K562 (cell line): ENCODE measurements around the gene MEIS1. TPM values are rescaled to one million over a fixed set of nuclear protein-coding genes. Genes with fewer than 3 reads are reported as not detected.

Source experiments
- ATAC-seq: fragments of 200-7000 bp; cut with Tn5 transposase; 3 replicates; pipeline ENCODE4 v1.9.1; 2020; ENCODE audit warnings: moderate library complexity
- BruUV-seq: library from RNA; stranded (reverse); fragments of 400-500 nt; replicated peaks from 2 replicates; lab custom pipeline; 2021; lab: Mats Ljungman, UMichigan
- CTCF ChIA-PET: fragments of 300-600 bp; formaldehyde crosslinking; extraction: SDS; loops from one replicate; lab custom pipeline; 2021; ENCODE audit warnings: low intra/inter-chr PET ratio; lab: Yijun Ruan, JAX
- POLR2A ChIA-PET: fragments of 300-600, 350-650 bp; sonication (Branson Sonifier 250); formaldehyde crosslinking; extraction: SDS; loops from one replicate; lab custom pipeline; 2021; ENCODE audit warnings: antibody characterized with exemption, inconsistent platforms; lab: Yijun Ruan, JAX
- DNase-seq, 4 experiments: peaks; one replicate each; pipeline versions ENCODE4 v3.0.0 to v3.0.0-alpha.2; 2011 to 2018; ENCODE audit warnings: low spot score in 3 of 4, mixed read lengths in 3 of 4; ENCODE audit errors: extremely low read depth in 1 of 4
- FAIRE-seq: peaks from 2 replicates; lab custom pipeline; 2011; peaks lifted over from hg19 to GRCh38; lab: Jason Lieb, UNC
- H2AFZ ChIP-seq: 2 replicates; pipeline ENCODE4 v1.6.0; 2011; ENCODE audit warnings: low read depth, low read length, control low read depth, inconsistent platforms
- H3K27ac ChIP-seq: fragments of 200-600 bp; 3 replicates; pipeline ENCODE4 v1.8.0; 2011; ENCODE audit warnings: low read depth, mild to moderate bottlenecking, control low read depth, inconsistent platforms, low read length, moderate library complexity, mixed read lengths; ENCODE audit errors: extremely low read depth
- H3K27me3 ChIP-seq, 2 experiments: fragments of 300-600 bp in 1 of 2; 2 replicates in 1 of 2; 3 replicates in 1 of 2; pipeline versions ENCODE4 v1.6.0 to v1.8.0; 2011; ENCODE audit warnings: inconsistent platforms in 2 of 2, low read length in 2 of 2, mild to moderate bottlenecking in 1 of 2, mixed read lengths in 1 of 2, moderate library complexity in 1 of 2; ENCODE audit not compliant: control insufficient read depth in 2 of 2, insufficient read depth in 2 of 2
- H3K36me3 ChIP-seq: fragments of 300-600 bp; 3 replicates; pipeline ENCODE4 v1.8.0; 2011; ENCODE audit warnings: mild to moderate bottlenecking, low read length, inconsistent platforms; ENCODE audit not compliant: control insufficient read depth, insufficient read depth
- H3K4me1 ChIP-seq, 2 experiments: fragments of 200-600 bp in 1 of 2; replicated peaks in 1 of 2; 2 replicates in 1 of 2; 3 replicates in 1 of 2; pipeline versions ENCODE4 v1.5.1 to v1.8.0; 2011; ENCODE audit warnings: inconsistent platforms in 2 of 2, low read length in 2 of 2, mild to moderate bottlenecking in 1 of 2, mixed read lengths in 1 of 2, moderate library complexity in 1 of 2; ENCODE audit not compliant: control insufficient read depth in 2 of 2, insufficient read depth in 2 of 2
- H3K4me2 ChIP-seq: 2 replicates; pipeline ENCODE4 v1.6.1; 2011; ENCODE audit warnings: low read length, control low read depth, inconsistent platforms, mixed read lengths; ENCODE audit not compliant: insufficient read depth
- H3K4me3 ChIP-seq: fragments of 200-600 bp; sonication (generic), shearing (Covaris generic); 2 replicates; pipeline ENCODE4 v1.5.1; 2016; ENCODE audit warnings: control low read depth, inconsistent platforms
- H3K79me2 ChIP-seq: fragments of 200-600 bp; 3 replicates; pipeline ENCODE4 v1.8.0; 2011; ENCODE audit warnings: low read length, inconsistent platforms; ENCODE audit not compliant: control insufficient read depth, insufficient read depth
- H3K9ac ChIP-seq, 2 experiments: 2 replicates each; pipeline versions ENCODE4 v1.6.0 to v1.6.1; 2011; ENCODE audit warnings: low read depth in 2 of 2, low read length in 2 of 2, control low read depth in 1 of 2, inconsistent platforms in 1 of 2, mild to moderate bottlenecking in 1 of 2, mixed read lengths in 1 of 2; ENCODE audit not compliant: insufficient read depth in 1 of 2
- H3K9me1 ChIP-seq: one replicate; pipeline ENCODE4 v1.6.0; 2011; ENCODE audit warnings: inconsistent platforms, mild to moderate bottlenecking, low read length, moderate library complexity; ENCODE audit not compliant: control insufficient read depth, insufficient read depth
- H3K9me3 ChIP-seq: replicated peaks from 2 replicates; pipeline ENCODE4 v1.5.1; 2011; ENCODE audit warnings: low read depth, low read length, inconsistent platforms; ENCODE audit not compliant: control insufficient read depth, insufficient read depth
- H4K20me1 ChIP-seq: replicated peaks from 2 replicates; pipeline ENCODE4 v1.6.1; 2011; ENCODE audit warnings: low read length, inconsistent platforms, mixed read lengths; ENCODE audit not compliant: control insufficient read depth, insufficient read depth
- CTBP1 ChIP-seq: fragments of 450-650 bp; IDR thresholded peaks from 2 replicates; pipeline ENCODE4 v1.6.1; 2016; ENCODE audit warnings: borderline replicate concordance
- EGR1 ChIP-seq: fragments of 450-650 bp; conservative IDR thresholded peaks from 2 replicates; pipeline ENCODE4 v1.6.1; 2017; ENCODE audit warnings: mild to moderate bottlenecking
- NFATC3 ChIP-seq: fragments of 450-650 bp; IDR thresholded peaks from 2 replicates; pipeline ENCODE4 v1.6.1; 2017; ENCODE audit warnings: mild to moderate bottlenecking
- SAFB2 ChIP-seq: fragments of 200-400 bp; formaldehyde crosslinking; IDR thresholded peaks from 2 replicates; pipeline ENCODE4 v1.6.1; 2018; ENCODE audit warnings: borderline replicate concordance, low read length, low read depth, moderate library complexity; ENCODE audit not compliant: severe bottlenecking
- SRF ChIP-seq, 2 experiments: fragments of 250-450, 450-650 bp in 1 of 2; sonication (Bioruptor Pico) in 1 of 2; sonication (generic) in 1 of 2; formaldehyde crosslinking; IDR thresholded peaks; 2 replicates each; pipeline versions ENCODE4 v1.5.0 to v1.5.1; 2020 to 2022; ENCODE audit warnings: mild to moderate bottlenecking in 1 of 2, missing genetic modification reagents in 1 of 2
- TEAD1 ChIP-seq, 2 experiments: fragments of 450-650 bp in 1 of 2; sonication (generic) in 1 of 2; formaldehyde crosslinking; IDR thresholded peaks; 2 replicates each; pipeline versions ENCODE4 v1.4.0 to v1.8.0; 2020 to 2022; ENCODE audit warnings: mild to moderate bottlenecking in 2 of 2, missing genetic modification reagents in 1 of 2
- ZC3H4 ChIP-seq: sonication (generic); formaldehyde crosslinking; IDR thresholded peaks from 2 replicates; pipeline ENCODE4 v1.9.0; 2021; ENCODE audit warnings: missing genetic modification reagents, borderline replicate concordance
- ZKSCAN1 ChIP-seq: fragments of 150-350 bp; IDR thresholded peaks from 2 replicates; pipeline ENCODE4 v1.6.1; 2016; ENCODE audit warnings: low read depth, low read length
- ZNF408 ChIP-seq: fragments of 250-450 bp; sonication (Bioruptor Pico); IDR thresholded peaks from 2 replicates; pipeline ENCODE4 v1.4.0; 2020; ENCODE audit warnings: low read depth, mild to moderate bottlenecking, moderate library complexity
- WGBS: fragments of 100-300 bp; shearing (Covaris generic); methylation state at CpG from one replicate; pipeline ENCODE4 v1.1.6; 2016; ENCODE audit warnings: low coverage, mixed read lengths; ENCODE audit not compliant: insufficient coverage; ENCODE audit errors: missing lambda C conversion rate; 5-methylcytosine and 5-hydroxymethylcytosine counted together
- in situ Hi-C: fragments of 300-500 bp; cut with MboI; formaldehyde crosslinking; loops from 4 replicates; pipeline ENCODE4 v1.15.0; 2018; ENCODE audit warnings: inconsistent platforms, mixed read lengths
- intact Hi-C: fragments of 100-400 bp; cut with micrococcal nuclease; formaldehyde crosslinking; loops from 2 replicates; pipeline ENCODE4 v1.14.2; 2022
- polyA plus RNA-seq, 8 experiments: library from polyadenylated mRNA; depleted of rRNA in 4 of 8; stranded (reverse) in 5 of 8; unstranded in 3 of 8; fragments of >200 nt; fragmentation: Nextera tagmentation in 2 of 8; fragmentation: Illumina TruSeq in 1 of 8; extraction: Ambion mirVana in 2 of 8; extraction: Trizol in 1 of 8; gene quantifications; 2 replicates each; pipeline versions ENCODE4 v1.2.1 to v1.2.3, GENCODE V29; 2011 to 2014; ENCODE audit warnings: inconsistent platforms in 1 of 8, missing spikeins in 1 of 8
- total RNA-seq, 7 experiments: library from RNA; depleted of rRNA in 6 of 7; stranded (reverse); fragments of >200 nt in 6 of 7; fragmentation: Illumina TruSeq in 2 of 7; extraction: Trizol in 2 of 7; gene quantifications; 2 replicates each; pipeline versions ENCODE4 v1.2.1 to v1.2.3, GENCODE V29; 2011 to 2021; ENCODE audit warnings: low replicate concordance in 1 of 7
- TF ChIP-seq, protein P1 (sequence below): sonication (generic); formaldehyde crosslinking; IDR thresholded peaks from 2 replicates; pipeline ENCODE4 v1.9.0; 2022; ENCODE audit warnings: mild to moderate bottlenecking, missing genetic modification reagents

MEIS1 gene
- total and polyA plus RNA-seq, 9 of the 15 experiments (the other 6 are each of a cell fraction or from before 2014, with no cell fraction given), result 2.3 to 9.0 (median 5.9) TPM

GRCh38 chr2:66438891-66439811 is 4.2 kb downstream of the MEIS1 start (continued):
- TF ChIP-seq TEAD1 (CRISPR knock-in tag; IDR thresholded peaks at IDR 0.05) (no peak), SAFB2 (no peak), ZKSCAN1 (no peak), ZNF408 (CRISPR knock-in tag) (no peak), EGR1 (no peak)
- TF ChIP-seq, protein P1, sequence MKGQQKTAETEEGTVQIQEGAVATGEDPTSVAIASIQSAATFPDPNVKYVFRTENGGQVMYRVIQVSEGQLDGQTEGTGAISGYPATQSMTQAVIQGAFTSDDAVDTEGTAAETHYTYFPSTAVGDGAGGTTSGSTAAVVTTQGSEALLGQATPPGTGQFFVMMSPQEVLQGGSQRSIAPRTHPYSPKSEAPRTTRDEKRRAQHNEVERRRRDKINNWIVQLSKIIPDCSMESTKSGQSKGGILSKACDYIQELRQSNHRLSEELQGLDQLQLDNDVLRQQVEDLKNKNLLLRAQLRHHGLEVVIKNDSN (CRISPR knock-in tag), result no peak

- peaks cover 16% of the 10 kb centered on the region; the same call in 2 of the 3 replicates for H3K79me2 ChIP-seq
- intact Hi-C loops (loop anchor here (5.0 to 10.0 kb wide), 2 partner anchors 42 to 1035 kb away; no protein-coding TSS in a partner anchor), in situ Hi-C loops (no loop called here)
- no peaks in the 10 kb centered on the region for H4K20me1 ChIP-seq
- POLR2A ChIA-PET, result no interaction called here
- no TSS peak for BruUV-seq
- H3K9me3 ChIP-seq, result no peaks in the 10 kb centered on the region
- DNase-seq, result no peak
- no peak for TF ChIP-seq NFATC3
- no peak for TF ChIP-seq ZC3H4 (CRISPR knock-in tag)
- no peak for TF ChIP-seq SRF (CRISPR knock-in tag; IDR thresholded peaks at IDR 0.05)
- TF ChIP-seq CTBP1, result no peak
- no peak overlapping the region for H3K27ac ChIP-seq
- H2AFZ ChIP-seq, result no peak overlapping the region
- CTCF ChIA-PET, result no interaction called here
- WGBS, result 90% methylated on average over 23 of the region's 36 CpGs
- H3K9me1 ChIP-seq, result no peaks in the 10 kb centered on the region
- no peak overlapping the region; a peak in 1 of 4 replicates for H3K9ac ChIP-seq
- ATAC-seq, result no peak
- no peak for FAIRE-seq
- no peaks in the 10 kb centered on the region for H3K27me3 ChIP-seq
- no peak overlapping the region for H3K4me2 ChIP-seq
- H3K4me1 ChIP-seq, result peaks cover 0 to 2% of the 10 kb centered on the region in 2 experiments; a peak in 2 of 5 replicates
- H3K36me3 ChIP-seq, result peaks cover 21% of the 10 kb centered on the region
- no peak overlapping the region for H3K4me3 ChIP-seq
Measured at GRCh38 chr2:66439812-66440542, 5.1 kb downstream of the MEIS1 start.
